Activated T-helper 1 cell treated with anti-CD3 and anti-CD28 coated beads, Interleukin-12 subunit alpha, Interleukin-12 subunit beta, Interleukin-2, Interleukin-4 antibody, amounts not matched to agents 30 ng/mL and 10 ng/mL and 1 ng/mL, durations not matched to agents 14 hours and 24 hours and 36 hours (primary cell): ENCODE results near the gene MRRF. TPM values are rescaled to one million over a fixed set of nuclear protein-coding genes. Genes with fewer than 3 reads are reported as not detected.
"Not testable (repeated sequence)": the region's sequence is repeated elsewhere in the genome, so short reads cannot be mapped to it uniquely, and the experiment has no call there.

Source experiments
- DNase-seq: peaks from one replicate; pipeline ENCODE4 v3.0.0; 2021; ENCODE audit warnings: low spot score
- H3K27ac Mint-ChIP-seq: one replicate; pipeline ENCODE4 v1.8.0; 2021; ENCODE audit warnings: mild to moderate bottlenecking, mixed read lengths
- H3K27me3 Mint-ChIP-seq: one replicate; pipeline ENCODE4 v1.8.0; 2022; ENCODE audit warnings: mild to moderate bottlenecking, moderate library complexity, mixed read lengths; ENCODE audit not compliant: insufficient read depth
- H3K36me3 Mint-ChIP-seq: one replicate; pipeline ENCODE4 v1.8.0; 2021; ENCODE audit warnings: low read depth, mixed read lengths
- H3K4me1 Mint-ChIP-seq: one replicate; pipeline ENCODE4 v1.8.0; 2021; ENCODE audit warnings: low read depth, mixed read lengths
- H3K4me3 Mint-ChIP-seq: one replicate; pipeline ENCODE4 v1.8.0; 2021; ENCODE audit warnings: mild to moderate bottlenecking, moderate library complexity, mixed read lengths
- H3K9me3 Mint-ChIP-seq: one replicate; pipeline ENCODE4 v1.8.0; 2021; ENCODE audit warnings: mixed read lengths
- intact Hi-C: fragments of 100-400 bp; cut with micrococcal nuclease; formaldehyde crosslinking; loops from one replicate; pipeline ENCODE4 v1.15.1; 2024
- total RNA-seq: library from RNA; stranded (reverse); gene quantifications from 2 replicates; pipeline ENCODE4 v1.2.3, GENCODE V29; 2022

The MRRF gene
- total RNA-seq, 1 donor from 2014 or later: 58.8 TPM

- Mint-ChIP-seq H3K27me3 (peaks cover 37% of the 10 kb centered on the region), H3K9me3 (no peaks in the 10 kb centered on the region), H3K4me3 (peak overlapping the region; percentile 77), H3K36me3 (no peaks in the 10 kb centered on the region), H3K27ac (no peak overlapping the region), H3K4me1 (peaks cover 15% of the 10 kb centered on the region)
- intact Hi-C loops: loop anchor here (1.0 kb wide), 1 partner anchor 461 kb away; no protein-coding TSS in a partner anchor
- no peak for DNase-seq
Measured at GRCh38 chr9:122346478-122347347, 82.0 kb downstream of the MRRF start.

GRCh38 chr9:122347348-122348287, 82.9 kb downstream of the MRRF start:
- Mint-ChIP-seq H3K4me3 (peak overlapping the region; percentile 77), H3K36me3 (no peaks in the 10 kb centered on the region), H3K27me3 (peaks cover 37% of the 10 kb centered on the region), H3K9me3 (no peaks in the 10 kb centered on the region), H3K27ac (no peak overlapping the region), H3K4me1 (peaks cover 15% of the 10 kb centered on the region)
- intact Hi-C loops: loop anchor here (1.0 kb wide), 1 partner anchor 460 kb away; no protein-coding TSS in a partner anchor
- no peak for DNase-seq

- H3K27ac Mint-ChIP-seq: no peak overlapping the region
- H3K9me3 Mint-ChIP-seq: no peaks in the 10 kb centered on the region
- no peaks in the 10 kb centered on the region for H3K36me3 Mint-ChIP-seq
- peaks cover 15% of the 10 kb centered on the region for H3K4me1 Mint-ChIP-seq
- intact Hi-C loops: no loop called here
- DNase-seq: no peak
- H3K27me3 Mint-ChIP-seq: peaks cover 37% of the 10 kb centered on the region
- no peak overlapping the region for H3K4me3 Mint-ChIP-seq
Measured at GRCh38 chr9:122348288-122348777, 83.7 kb downstream of the MRRF start.

GRCh38 chr9:122348791-122349190, 84.1 kb downstream of the MRRF start:
- H3K4me1 Mint-ChIP-seq: peaks cover 15% of the 10 kb centered on the region
- H3K27ac Mint-ChIP-seq: no peak overlapping the region
- no peaks in the 10 kb centered on the region for H3K9me3 Mint-ChIP-seq
- no peak for DNase-seq
- intact Hi-C loops: no loop called here
- H3K27me3 Mint-ChIP-seq: peaks cover 36% of the 10 kb centered on the region
- no peak overlapping the region for H3K4me3 Mint-ChIP-seq
- H3K36me3 Mint-ChIP-seq: no peaks in the 10 kb centered on the region

GRCh38 chr9:122349201-122349600, 84.5 kb downstream of the MRRF start:
- DNase-seq: no peak
- no peaks in the 10 kb centered on the region for H3K9me3 Mint-ChIP-seq
- intact Hi-C loops: no loop called here
- H3K27ac Mint-ChIP-seq: no peak overlapping the region
- peak overlapping the region; percentile 10 for H3K4me3 Mint-ChIP-seq
- H3K27me3 Mint-ChIP-seq: peaks cover 34% of the 10 kb centered on the region
- H3K36me3 Mint-ChIP-seq: no peaks in the 10 kb centered on the region
- H3K4me1 Mint-ChIP-seq: peaks cover 15% of the 10 kb centered on the region

- peaks cover 28% of the 10 kb centered on the region for H3K27me3 Mint-ChIP-seq
- no peaks in the 10 kb centered on the region for H3K36me3 Mint-ChIP-seq
- intact Hi-C loops: loop anchor here (1.0 to 10.0 kb wide), 6 partner anchors 103 to 460 kb away; no protein-coding TSS in a partner anchor
- peak; percentile 63 for DNase-seq
- H3K4me3 Mint-ChIP-seq: no peak overlapping the region
- no peaks in the 10 kb centered on the region for H3K9me3 Mint-ChIP-seq
- H3K4me1 Mint-ChIP-seq: peaks cover 15% of the 10 kb centered on the region
- H3K27ac Mint-ChIP-seq: no peak overlapping the region
Measured at GRCh38 chr9:122350577-122351355, 86.1 kb downstream of the MRRF start.

GRCh38 chr9:122354536-122355199, 90.0 kb downstream of the MRRF start:
- Mint-ChIP-seq H3K4me1 (no peaks in the 10 kb centered on the region), H3K4me3 (no peak overlapping the region), H3K27ac (no peak overlapping the region), H3K36me3 (no peaks in the 10 kb centered on the region), H3K9me3 (peaks cover 4% of the 10 kb centered on the region), H3K27me3 (peaks cover 6% of the 10 kb centered on the region)
- DNase-seq: no peak
- intact Hi-C loops: loop anchor here (10.0 kb wide), 1 partner anchor 110 kb away; no protein-coding TSS in a partner anchor

- H3K27ac Mint-ChIP-seq: no peak overlapping the region
- no peaks in the 10 kb centered on the region for H3K4me1 Mint-ChIP-seq
- H3K27me3 Mint-ChIP-seq: peaks cover 5% of the 10 kb centered on the region
- H3K4me3 Mint-ChIP-seq: no peak overlapping the region
- intact Hi-C loops: loop anchor here (10.0 kb wide), 1 partner anchor 111 kb away; no protein-coding TSS in a partner anchor
- no peaks in the 10 kb centered on the region for H3K36me3 Mint-ChIP-seq
- no peak for DNase-seq
- H3K9me3 Mint-ChIP-seq: peaks cover 4% of the 10 kb centered on the region
Measured at GRCh38 chr9:122355336-122355875, 90.7 kb downstream of the MRRF start.

GRCh38 chr9:122356627-122357026, 91.9 kb downstream of the MRRF start:
- Mint-ChIP-seq H3K27me3 (peaks cover 4% of the 10 kb centered on the region), H3K9me3 (peaks cover 4% of the 10 kb centered on the region), H3K4me3 (no peak overlapping the region), H3K36me3 (no peaks in the 10 kb centered on the region), H3K4me1 (peaks cover 6% of the 10 kb centered on the region), H3K27ac (no peak overlapping the region)
- no peak for DNase-seq
- intact Hi-C loops: loop anchor here (10.0 kb wide), 1 partner anchor 112 kb away; no protein-coding TSS in a partner anchor

GRCh38 chr9:122360891-122361290, 96.2 kb downstream of the MRRF start:
- intact Hi-C loops: no loop called here
- H3K36me3 Mint-ChIP-seq: no peaks in the 10 kb centered on the region
- peaks cover 4% of the 10 kb centered on the region for H3K9me3 Mint-ChIP-seq
- H3K4me3 Mint-ChIP-seq: no peak overlapping the region
- no peak overlapping the region for H3K27ac Mint-ChIP-seq
- H3K4me1 Mint-ChIP-seq: peaks cover 6% of the 10 kb centered on the region
- DNase-seq: no peak
- peaks cover 4% of the 10 kb centered on the region for H3K27me3 Mint-ChIP-seq

- H3K9me3 Mint-ChIP-seq, intact Hi-C loops, H3K27ac Mint-ChIP-seq, H3K4me1 Mint-ChIP-seq, H3K27me3 Mint-ChIP-seq, DNase-seq, H3K36me3 Mint-ChIP-seq, H3K4me3 Mint-ChIP-seq: not testable (repeated sequence)
Measured at GRCh38 chr9:122363131-122363530, 98.4 kb downstream of the MRRF start.
